HepG2 (cell line): ENCODE results near the gene TRAK1. TPM values are rescaled to one million over a fixed set of nuclear protein-coding genes. Genes with fewer than 3 reads are reported as not detected.
A peak's percentile ranks its signal among the peaks of the same experiment; 100 is the strongest.

Source experiments
- ATAC-seq: fragments of 200-7000 bp; cut with Tn5 transposase; 3 replicates; pipeline ENCODE4 v1.9.1; 2020; ENCODE audit warnings: mild to moderate bottlenecking, moderate library complexity
- BruUV-seq: library from RNA; stranded (reverse); fragments of 400-500 nt; replicated peaks from 2 replicates; lab custom pipeline; 2021; lab: Mats Ljungman, UMichigan
- CTCF ChIA-PET: fragments of 300-600 bp; formaldehyde crosslinking; extraction: SDS; loops from one replicate; lab custom pipeline; 2021; ENCODE audit warnings: low total read pairs, inconsistent platforms, low intra/inter-chr PET ratio; lab: Yijun Ruan, JAX
- POLR2A ChIA-PET: fragments of 350-600 bp; sonication (Branson Sonifier 250); formaldehyde crosslinking; loops from one replicate; lab custom pipeline; 2020; ENCODE audit warnings: antibody characterized with exemption, inconsistent platforms; lab: Yijun Ruan, JAX
- DNase-seq: peaks from one replicate; pipeline ENCODE4 v3.0.0-alpha.2; 2015; ENCODE audit warnings: low spot score
- FAIRE-seq: peaks from 3 replicates; lab custom pipeline; 2011; peaks lifted over from hg19 to GRCh38; lab: Jason Lieb, UNC
- H2AFZ ChIP-seq: one replicate; pipeline ENCODE4 v1.6.1; 2011; ENCODE audit warnings: low read length, inconsistent platforms
- H3K27ac ChIP-seq: fragments of 300-600 bp; 3 replicates; pipeline ENCODE4 v1.8.0; 2011; ENCODE audit warnings: mixed run types, mild to moderate bottlenecking, mixed read lengths, low read length, inconsistent platforms; ENCODE audit not compliant: insufficient read depth; ENCODE audit errors: extremely low read length
- H3K27me3 ChIP-seq, 2 experiments: fragments of 200-600 bp in 1 of 2; 2 replicates in 1 of 2; 3 replicates in 1 of 2; pipeline versions ENCODE4 v1.6.0 to v1.8.0; 2011; ENCODE audit warnings: low read length in 2 of 2, mild to moderate bottlenecking in 2 of 2, moderate library complexity in 2 of 2, inconsistent platforms in 1 of 2; ENCODE audit not compliant: insufficient read depth in 2 of 2, control insufficient read depth in 1 of 2
- H3K36me3 ChIP-seq, 2 experiments: fragments of 200-600 bp in 1 of 2; replicated peaks in 1 of 2; 2 replicates in 1 of 2; 3 replicates in 1 of 2; pipeline versions ENCODE4 v1.5.1 to v1.8.0; 2011; ENCODE audit warnings: low read length in 2 of 2, inconsistent platforms in 1 of 2; ENCODE audit not compliant: insufficient read depth in 2 of 2, control insufficient read depth in 1 of 2
- H3K4me1 ChIP-seq: 2 replicates; pipeline ENCODE4 v1.5.1; 2012; ENCODE audit warnings: low read length, inconsistent platforms; ENCODE audit not compliant: insufficient read depth
- H3K4me2 ChIP-seq: 2 replicates; pipeline ENCODE4 v1.6.0; 2011; ENCODE audit warnings: low read depth, low read length, inconsistent platforms
- H3K4me3 ChIP-seq, 3 experiments: fragments of 200-600 bp in 1 of 3; sonication (generic), shearing (Covaris generic) in 1 of 3; replicated peaks in 1 of 3; 2 replicates each; pipeline ENCODE4 v1.5.1; 2011 to 2016; ENCODE audit warnings: low read length in 3 of 3, inconsistent platforms in 2 of 3, low read depth in 2 of 3, mild to moderate bottlenecking in 2 of 3, control low read depth in 1 of 3, mixed read lengths in 1 of 3; ENCODE audit not compliant: insufficient read depth in 1 of 3
- H3K79me2 ChIP-seq: one replicate; pipeline ENCODE4 v1.6.1; 2011; ENCODE audit warnings: low read length, inconsistent platforms; ENCODE audit not compliant: insufficient read depth
- H3K9ac ChIP-seq: 2 replicates; pipeline ENCODE4 v1.6.0; 2011; ENCODE audit warnings: mild to moderate bottlenecking, low read depth, low read length, inconsistent platforms; ENCODE audit not compliant: insufficient read depth
- H3K9me3 ChIP-seq: 2 replicates; pipeline ENCODE4 v1.5.1; 2012; ENCODE audit warnings: mild to moderate bottlenecking, low read length
- H4K20me1 ChIP-seq: 2 replicates; pipeline ENCODE4 v1.6.0; 2011; ENCODE audit warnings: inconsistent platforms, mild to moderate bottlenecking, low read length, moderate library complexity; ENCODE audit not compliant: insufficient read depth
- GFI1 ChIP-seq: sonication (generic); formaldehyde crosslinking; IDR thresholded peaks from 2 replicates; pipeline ENCODE4 v1.5.0; 2020; ENCODE audit warnings: missing genetic modification reagents, mild to moderate bottlenecking, borderline replicate concordance
- KIAA2018 ChIP-seq: sonication (generic); formaldehyde crosslinking; IDR thresholded peaks from 2 replicates; pipeline ENCODE4 v1.5.0; 2020; ENCODE audit warnings: mild to moderate bottlenecking, missing genetic modification reagents, borderline replicate concordance
- MAFG ChIP-seq: sonication (generic); formaldehyde crosslinking; IDR thresholded peaks from 2 replicates; pipeline ENCODE4 v1.5.1; 2020; ENCODE audit warnings: mild to moderate bottlenecking, missing genetic modification reagents
- NFRKB ChIP-seq: fragments of 450-650 bp; IDR thresholded peaks from 2 replicates; pipeline ENCODE4 v1.6.1; 2017
- SOX13 ChIP-seq, 3 experiments: fragments of 450-650 bp in 1 of 3; sonication (generic) in 1 of 3; formaldehyde crosslinking in 1 of 3; IDR thresholded peaks in 2 of 3; conservative IDR thresholded peaks in 1 of 3; 2 replicates each; pipeline versions ENCODE4 v1.5.0 to v1.6.1; 2016 to 2020; ENCODE audit warnings: antibody characterized with exemption in 1 of 3, mild to moderate bottlenecking in 1 of 3, missing compliant biosample characterization in 1 of 3, missing genetic modification reagents in 1 of 3, moderate library complexity in 1 of 3
- TEF ChIP-seq: sonication (generic); formaldehyde crosslinking; IDR thresholded peaks from 2 replicates; pipeline ENCODE4 v1.5.0; 2020; ENCODE audit warnings: missing genetic modification reagents
- YY1 ChIP-seq: IDR thresholded peaks from 2 replicates; pipeline ENCODE4 v1.6.1; 2011; ENCODE audit warnings: low read length, low read depth, moderate library complexity, mild to moderate bottlenecking; ENCODE audit not compliant: insufficient read depth, insufficient replicate concordance
- ZNF460 ChIP-seq: sonication (generic); formaldehyde crosslinking; IDR thresholded peaks from 2 replicates; pipeline ENCODE4 v1.5.1; 2020; ENCODE audit warnings: missing genetic modification reagents, mild to moderate bottlenecking, borderline replicate concordance
- ZNF672 ChIP-seq: sonication (generic); formaldehyde crosslinking; IDR thresholded peaks from 2 replicates; pipeline ENCODE4 v1.8.1; 2022; ENCODE audit warnings: missing genetic modification reagents
- ZNF703 ChIP-seq: sonication (generic); formaldehyde crosslinking; IDR thresholded peaks from 2 replicates; pipeline ENCODE4 v1.5.1; 2020; ENCODE audit warnings: missing genetic modification reagents, mild to moderate bottlenecking, moderate library complexity, borderline replicate concordance
- ZNF800 ChIP-seq: sonication (generic); formaldehyde crosslinking; IDR thresholded peaks from 2 replicates; pipeline ENCODE4 v1.4.0; 2020; ENCODE audit warnings: missing genetic modification reagents
- WGBS: methylation state at CpG from one replicate; pipeline ENCODE4 v1.1.6; 2017; ENCODE audit warnings: low lambda C conversion rate; 5-methylcytosine and 5-hydroxymethylcytosine counted together
- in situ Hi-C: cut with HindIII; loops from 2 replicates; pipeline ENCODE4 v1.10.0; 2017; ENCODE audit warnings: low pct_unique_long_range_greater_than_20kb; ENCODE audit not compliant: extremely low pct_ligation_motif_present
- intact Hi-C: fragments of 100-400 bp; cut with micrococcal nuclease; formaldehyde crosslinking; loops from one replicate; pipeline ENCODE4 v1.10.0; 2022; ENCODE audit not compliant: unreplicated experiment
- polyA plus RNA-seq, 8 experiments: library from polyadenylated mRNA; depleted of rRNA in 3 of 8; stranded (reverse) in 7 of 8; unstranded in 1 of 8; fragments of >200 nt; fragmentation: Illumina TruSeq in 4 of 8; extraction: Trizol in 4 of 8; gene quantifications; 2 replicates each; pipeline versions ENCODE4 v1.2.1 to v1.2.3, GENCODE V29; 2011 to 2016; ENCODE audit warnings: low read depth in 4 of 8, missing spikeins in 1 of 8, mixed read lengths in 1 of 8; ENCODE audit not compliant: insufficient read depth in 1 of 8
- total RNA-seq, 5 experiments: library from RNA; depleted of rRNA; stranded (reverse); fragments of >200 nt; fragmentation: Illumina TruSeq; extraction: Trizol; gene quantifications; 2 replicates each; pipeline ENCODE4 v1.2.3, GENCODE V29; 2016; ENCODE audit warnings: low read depth in 1 of 5

TRAK1 gene
- total and polyA plus RNA-seq, 2 of the 13 experiments (the other 11 are each of a cell fraction or from before 2014, with no cell fraction given), result 20.5 to 46.6 TPM

- Histone ChIP-seq H4K20me1 (no peaks in the 10 kb centered on the region), H3K4me1 (peaks cover 55% of the 10 kb centered on the region), H3K9ac (peak overlapping the region; percentile 70), H2AFZ (peak overlapping the region; percentile 50), H3K27ac (peak overlapping the region; percentile 70), H3K4me2 (peak overlapping the region; percentile 92), H3K27me3 (no peaks in the 10 kb centered on the region; a peak in 1 of 5 replicates), H3K36me3 (no peaks in the 10 kb centered on the region; a peak in 1 of 5 replicates), H3K4me3 (peak overlapping the region; percentile 57 to 81 (median 65)), H3K79me2 (peaks cover 45% of the 10 kb centered on the region), H3K9me3 (no peaks in the 10 kb centered on the region)
- ChIA-PET POLR2A (interaction anchor here (0.6 to 3.4 kb wide), 13 partner anchors 9 to 198 kb away, joined by 3 to 80 read pairs (median 5); partner anchors contain the start of gene ULK4), CTCF (no interaction called here)
- intact Hi-C loops, result loop anchor here (2.0 to 5.0 kb wide), 2 partner anchors 19 to 43 kb away; no protein-coding TSS in a partner anchor
- FAIRE-seq (peak; percentile 42), DNase-seq (peak; percentile 77), ATAC-seq (peak; percentile 98)
- BruUV-seq, result no TSS peak
- 1% methylated on average over 7 of the region's 16 CpGs for WGBS
- in situ Hi-C loops, result loop anchor here (5.0 kb wide), 1 partner anchor 38 kb away; no protein-coding TSS in a partner anchor
- TF ChIP-seq MAFG (CRISPR knock-in tag) (no peak), SOX13 (IDR thresholded peaks at IDR 0.05) (no peak), SOX13 (CRISPR knock-in tag; conservative IDR thresholded peaks at IDR 0.05 in 1 of 2, IDR thresholded peaks at IDR 0.05 in 1 of 2) (peak in 1 of 2 experiments; percentile 16; a peak in 2 of 4 replicates), ZNF800 (CRISPR knock-in tag) (no peak), ZNF703 (CRISPR knock-in tag) (no peak), TEF (CRISPR knock-in tag) (no peak), ZNF672 (CRISPR knock-in tag) (no peak), ZNF460 (CRISPR knock-in tag) (no peak), YY1 (no peak), KIAA2018 (CRISPR knock-in tag) (no peak), GFI1 (0 out of 2 replicates have a peak, but pooled peaks have one; percentile 18), NFRKB (no peak)
These were observed 68.7 kb downstream of the TRAK1 start for GRCh38 chr3:42159706-42160472.
